Aorta (tissue), 5 donors: ENCODE measurements around the gene ZSWIM7. TPM values are rescaled to one million over a fixed set of nuclear protein-coding genes. Genes with fewer than 3 reads are reported as not detected.

Experiments
- ATAC-seq: fragments of 200-7000 bp; cut with Tn5 transposase; one replicate; pipeline ENCODE4 v1.9.1; 2022; ENCODE audit warnings: moderate library complexity; ENCODE audit not compliant: low FRiP score
- DNase-seq, 2 donors: peaks; one replicate each; pipeline ENCODE4 v3.0.0-alpha.2; 2020
- H3K27ac ChIP-seq, 2 donors: one replicate each; pipeline ENCODE4 v1.5.1; 2013; ENCODE audit warnings: low read length in 2 of 2, mild to moderate bottlenecking in 2 of 2, moderate library complexity in 2 of 2, control low read depth in 1 of 2, inconsistent platforms in 1 of 2, low read depth in 1 of 2
- H3K27me3 ChIP-seq, 2 donors: one replicate each; pipeline ENCODE4 v1.6.1; 2013; ENCODE audit warnings: control low read depth in 1 of 2, low read length in 1 of 2, mild to moderate bottlenecking in 1 of 2, moderate library complexity in 1 of 2; ENCODE audit not compliant: insufficient read depth in 2 of 2, control insufficient read depth in 1 of 2
- H3K36me3 ChIP-seq, 2 donors: one replicate each; pipeline ENCODE4 v1.6.1; 2013; ENCODE audit warnings: control low read depth in 1 of 2, low read length in 1 of 2, mild to moderate bottlenecking in 1 of 2; ENCODE audit not compliant: insufficient read depth in 2 of 2, control insufficient read depth in 1 of 2
- H3K4me1 ChIP-seq, 2 donors: one replicate each; pipeline ENCODE4 v1.6.1; 2013; ENCODE audit warnings: low read length in 2 of 2, control low read depth in 1 of 2, mild to moderate bottlenecking in 1 of 2, moderate library complexity in 1 of 2; ENCODE audit not compliant: insufficient read depth in 2 of 2, control insufficient read depth in 1 of 2
- H3K4me3 ChIP-seq, 2 donors: one replicate each; pipeline ENCODE4 v1.5.1; 2013; ENCODE audit warnings: low read length in 2 of 2, control low read depth in 1 of 2, mild to moderate bottlenecking in 1 of 2
- H3K9me3 ChIP-seq: one replicate; pipeline ENCODE4 v1.6.1; 2013; ENCODE audit warnings: mild to moderate bottlenecking, low read length; ENCODE audit not compliant: control insufficient read depth
- WGBS, 2 donors: extraction: QIAGEN DNeasy Blood & Tissue Kit; methylation state at CpG; one replicate each; pipeline ENCODE4 v1.1.7; 2013; 5-methylcytosine and 5-hydroxymethylcytosine counted together
- intact Hi-C, 2 donors: fragments of 100-400 bp; cut with DNase I; formaldehyde crosslinking; loops; one replicate each; pipeline versions ENCODE4 v1.14.2 to v1.15.0; 2022
- polyA plus RNA-seq, 2 donors: library from polyadenylated mRNA; stranded (reverse); fragments of 200-250 nt; gene quantifications; one replicate each; pipeline ENCODE4 v1.2.3, GENCODE V29; 2013
- total RNA-seq, 2 donors: library from RNA; stranded (reverse); fragmentation: NEBNext Ultra II Directional; extraction: Animal tissue kit (Norgen Biotek cat#: 25700); gene quantifications; one replicate each; pipeline ENCODE4 v1.2.1, GENCODE V29; 2021
- donor health status: healthy with polysubstance abuse.
- donor health status: Bipolar disorder and iron deficiency.
- donor health status: DM: no; HTN: no; CAD: no.
- donor health status: DM: no; HTN: no; CAD: no.
- donor health status: DM: yes; HTN: yes; CAD: no.

The ZSWIM7 gene
- total and polyA plus RNA-seq, 4 donors, result 14.6 to 38.1 (median 22.4) TPM

DNA sequence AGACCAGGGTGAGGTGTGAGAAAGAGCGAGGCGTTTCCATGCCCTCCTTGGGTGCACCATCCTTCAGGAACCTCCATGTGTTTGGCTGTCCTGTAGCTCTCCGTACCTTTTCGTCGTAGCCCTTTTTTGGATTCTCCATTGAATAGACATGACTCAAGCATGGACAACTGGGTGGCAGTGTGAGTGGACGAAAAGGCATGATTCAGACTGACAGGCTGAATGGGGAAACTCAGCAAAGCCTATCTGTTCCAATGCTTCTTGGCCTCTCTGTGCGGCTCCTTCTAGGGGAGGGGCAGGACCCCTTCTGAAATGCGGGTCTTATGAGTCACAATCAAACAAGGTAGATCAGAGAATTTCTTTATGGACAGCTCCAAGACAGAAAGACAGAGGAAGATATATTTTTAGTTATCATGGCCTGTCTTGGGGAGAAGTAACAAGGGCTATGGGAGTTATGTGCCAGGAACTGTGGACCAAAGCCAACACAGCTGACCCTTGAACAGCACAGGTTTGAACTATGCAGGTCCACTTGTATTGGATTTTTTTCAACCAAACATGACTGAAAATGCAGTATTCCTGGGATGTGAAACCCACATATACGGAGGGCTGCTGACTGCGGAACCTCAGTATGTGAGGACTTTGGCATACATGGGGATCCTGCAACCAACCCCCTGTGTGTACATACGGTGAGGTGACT lies 31.7 kb downstream of the ZSWIM7 start:
- no peaks in the 10 kb centered on the region for H3K9me3 ChIP-seq
- H3K27ac ChIP-seq, result no peak overlapping the region
- DNase-seq, result no peak
- no peaks in the 10 kb centered on the region for H3K36me3 ChIP-seq
- ATAC-seq, result no peak
- no peak overlapping the region for H3K4me3 ChIP-seq
- H3K4me1 ChIP-seq, result no peaks in the 10 kb centered on the region
- H3K27me3 ChIP-seq, result no peaks in the 10 kb centered on the region
- 87 to 93% methylated on average over 11 of the region's 11 CpGs for WGBS, 2 donors
- intact Hi-C loops, result no loop called here

DNA sequence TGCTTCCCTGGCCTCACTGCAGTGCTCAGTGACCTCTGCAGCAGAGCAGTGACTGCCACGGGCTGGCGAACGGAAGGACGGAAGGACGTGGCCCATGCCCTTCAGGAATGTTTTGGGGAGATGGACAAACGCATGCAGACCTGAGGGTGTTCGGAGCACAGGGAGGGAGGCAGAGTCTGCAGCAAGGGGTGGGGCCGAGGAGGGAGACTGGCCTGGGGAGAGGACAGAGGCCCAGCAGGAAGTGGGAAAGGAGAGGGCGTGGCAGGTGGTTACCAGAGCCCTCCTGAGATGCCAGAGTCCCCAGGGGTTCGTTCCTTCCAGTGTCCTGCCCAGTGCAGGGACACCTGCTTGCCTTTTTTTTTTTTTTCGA lies 32.6 kb downstream of the ZSWIM7 start:
- intact Hi-C loops, result no loop called here
- H3K27ac ChIP-seq, result no peak overlapping the region
- H3K4me1 ChIP-seq, result no peaks in the 10 kb centered on the region
- no peaks in the 10 kb centered on the region for H3K36me3 ChIP-seq
- DNase-seq (no peak), ATAC-seq (no peak)
- no peaks in the 10 kb centered on the region for H3K9me3 ChIP-seq
- no peak overlapping the region for H3K4me3 ChIP-seq
- no peaks in the 10 kb centered on the region for H3K27me3 ChIP-seq
- 82 to 84% methylated on average over 11 of the region's 11 CpGs for WGBS, 2 donors

DNA sequence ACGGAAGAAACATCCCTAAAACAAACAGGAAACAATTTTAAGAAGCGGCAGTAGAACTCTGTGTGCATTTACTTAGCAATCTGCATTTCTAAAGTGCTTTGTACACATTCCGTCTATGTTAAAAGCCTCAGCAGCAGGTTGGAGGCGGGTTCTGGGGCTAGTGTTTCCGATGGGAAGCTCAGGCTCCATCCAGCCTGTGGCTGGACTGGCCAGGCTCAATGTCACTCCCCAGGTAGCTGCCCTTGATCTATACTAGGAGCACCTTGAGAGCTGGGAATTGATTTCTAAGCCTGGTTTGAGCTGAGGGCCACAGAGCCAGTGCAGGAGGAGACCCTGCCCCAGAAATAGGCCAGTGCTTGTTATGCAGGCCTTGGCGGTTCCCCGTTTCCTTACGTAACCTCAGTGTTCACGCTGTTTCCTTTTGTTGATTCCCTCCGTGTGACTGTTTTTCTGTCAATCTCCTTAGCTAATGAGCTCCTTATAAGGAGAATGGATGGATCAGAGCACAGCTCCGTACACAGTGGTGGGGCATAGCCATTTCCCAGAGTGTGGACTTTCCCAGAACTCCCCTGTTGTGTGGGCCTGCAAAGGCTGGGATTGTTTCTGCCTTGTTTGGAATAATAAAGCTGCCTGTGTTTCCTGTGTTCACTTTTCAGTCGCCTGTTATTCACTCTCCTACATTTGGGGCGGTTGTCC lies 33.2 kb downstream of the ZSWIM7 start:
- intact Hi-C loops, result no loop called here
- Histone ChIP-seq H3K27ac (no peak overlapping the region), H3K27me3 (no peaks in the 10 kb centered on the region), H3K4me3 (no peak overlapping the region), H3K4me1 (no peaks in the 10 kb centered on the region), H3K36me3 (no peaks in the 10 kb centered on the region), H3K9me3 (no peaks in the 10 kb centered on the region)
- DNase-seq, result no peak
- ATAC-seq, result no peak
- 81 to 82% methylated on average over 13 of the region's 13 CpGs for WGBS, 2 donors

DNA sequence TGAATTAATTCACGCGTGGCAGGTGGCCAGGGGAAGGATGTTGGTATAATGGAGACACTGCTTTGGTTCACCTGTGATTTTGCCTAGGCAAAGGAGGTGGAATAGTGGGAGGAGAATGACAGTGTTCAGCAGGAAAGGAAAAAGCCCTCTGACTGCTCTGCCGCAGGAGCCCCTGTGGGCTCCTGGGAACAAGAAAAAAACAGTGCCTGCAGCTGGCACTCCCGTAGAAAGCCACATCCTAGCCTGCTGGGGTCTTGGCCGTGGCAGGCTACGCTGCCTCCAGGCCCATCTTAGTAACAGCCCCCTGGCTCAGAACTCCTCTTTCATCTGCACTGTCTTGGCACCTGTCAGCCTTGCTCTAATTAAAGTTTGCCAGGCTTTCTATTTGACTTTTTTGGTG lies 34.0 kb downstream of the ZSWIM7 start:
- H3K4me3 ChIP-seq, result no peak overlapping the region
- 81 to 84% methylated on average over 6 of the region's 6 CpGs for WGBS, 2 donors
- no peaks in the 10 kb centered on the region for H3K4me1 ChIP-seq
- H3K9me3 ChIP-seq, result no peaks in the 10 kb centered on the region
- intact Hi-C loops, result no loop called here
- no peaks in the 10 kb centered on the region for H3K36me3 ChIP-seq
- ATAC-seq (no peak), DNase-seq (no peak)
- no peaks in the 10 kb centered on the region for H3K27me3 ChIP-seq
- H3K27ac ChIP-seq, result no peak overlapping the region

DNA sequence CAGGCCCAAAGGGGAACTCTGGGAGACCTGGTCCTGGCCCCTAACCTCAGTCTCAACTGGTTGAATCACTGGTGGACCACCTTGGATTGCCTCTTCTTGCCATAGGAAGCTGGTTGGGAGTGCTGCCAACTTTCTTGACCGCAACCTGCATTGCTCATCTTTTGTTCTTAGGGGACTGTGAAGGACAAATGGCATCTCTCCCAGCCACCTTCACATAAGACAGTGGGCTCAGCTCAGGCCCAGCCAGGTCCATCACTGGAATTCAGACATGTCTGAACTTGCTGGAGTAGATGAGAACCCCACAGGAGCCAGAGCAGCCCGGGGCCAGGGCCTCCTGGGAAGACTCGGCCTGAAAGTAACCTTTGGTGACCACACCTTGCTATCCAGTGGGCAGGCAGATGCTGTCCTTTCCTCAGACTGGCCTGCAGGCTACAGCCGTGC lies 35.8 kb downstream of the ZSWIM7 start:
- intact Hi-C loops, result no loop called here
- no peak for ATAC-seq
- Histone ChIP-seq H3K4me3 (no peak overlapping the region), H3K27ac (no peak overlapping the region), H3K4me1 (no peaks in the 10 kb centered on the region), H3K9me3 (no peaks in the 10 kb centered on the region), H3K36me3 (no peaks in the 10 kb centered on the region), H3K27me3 (no peaks in the 10 kb centered on the region)
- DNase-seq, result no peak
- WGBS, 2 donors, result 92 to 96% methylated on average over 4 of the region's 4 CpGs

DNA sequence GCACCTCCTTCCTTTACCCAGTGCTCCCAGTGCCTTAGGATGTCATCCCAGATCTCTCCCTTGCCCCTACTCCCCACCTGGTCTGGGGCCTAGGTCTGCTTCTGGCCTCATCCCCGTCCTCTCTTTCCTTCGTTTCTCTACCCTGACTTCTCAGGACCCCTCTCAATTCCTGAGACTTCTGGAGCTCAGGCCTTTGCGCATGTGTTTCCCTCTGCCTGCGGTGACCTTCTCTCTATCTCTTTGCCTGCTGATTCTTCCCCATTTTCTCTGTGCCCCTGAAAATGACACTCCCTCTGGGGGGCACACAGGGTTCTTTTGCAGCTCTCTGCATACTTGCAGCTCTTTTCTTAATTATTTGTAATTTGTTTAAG lies 41.0 kb downstream of the ZSWIM7 start:
- H3K27me3 ChIP-seq, result no peaks in the 10 kb centered on the region
- DNase-seq (no peak), ATAC-seq (no peak)
- no peak overlapping the region for H3K4me3 ChIP-seq
- intact Hi-C loops, result no loop called here
- no peak overlapping the region for H3K27ac ChIP-seq
- no peaks in the 10 kb centered on the region for H3K9me3 ChIP-seq
- 95 to 96% methylated on average over 4 of the region's 4 CpGs for WGBS, 2 donors
- no peaks in the 10 kb centered on the region for H3K36me3 ChIP-seq
- H3K4me1 ChIP-seq, result no peaks in the 10 kb centered on the region

DNA sequence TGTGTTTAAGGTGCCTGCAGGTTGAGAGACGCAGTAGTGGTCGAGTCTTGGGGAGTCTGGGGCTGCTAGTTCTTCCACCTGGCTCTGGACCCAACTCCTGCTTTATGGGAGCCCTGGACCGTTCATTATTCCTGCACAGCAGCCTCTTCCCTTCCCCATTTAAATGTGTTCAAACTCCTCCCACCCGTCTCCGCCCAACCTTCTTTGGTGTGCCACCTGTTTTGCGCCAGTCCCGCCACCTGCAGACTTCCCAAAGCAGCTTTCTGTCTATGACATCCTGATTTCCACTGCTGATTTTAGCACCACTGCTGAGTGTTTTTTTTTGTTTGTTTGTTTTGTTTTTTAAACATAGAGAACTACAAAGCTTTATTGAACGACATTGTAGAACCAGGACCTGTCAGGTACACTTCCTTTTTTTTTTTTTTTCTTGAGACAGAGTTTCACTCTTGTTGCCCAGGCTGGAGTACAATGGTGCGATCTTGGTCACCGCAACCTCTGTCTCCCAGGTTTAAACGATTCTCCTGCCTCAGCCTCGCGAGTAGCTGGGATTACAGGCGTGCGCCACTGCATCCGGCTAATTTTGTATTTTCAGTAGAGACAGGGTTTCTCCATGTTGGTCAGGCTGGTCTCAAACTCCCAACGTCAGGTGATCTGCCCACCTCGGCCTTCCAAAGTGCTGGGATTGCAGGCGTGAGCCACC lies 41.7 kb downstream of the ZSWIM7 start:
- no peak overlapping the region for H3K27ac ChIP-seq
- 91 to 95% methylated on average over 18 to 19 of the region's 19 CpGs for WGBS, 2 donors
- H3K9me3 ChIP-seq, result no peaks in the 10 kb centered on the region
- intact Hi-C loops, result no loop called here
- no peak overlapping the region for H3K4me3 ChIP-seq
- H3K4me1 ChIP-seq, result no peaks in the 10 kb centered on the region
- ATAC-seq, result no peak
- H3K36me3 ChIP-seq, result no peaks in the 10 kb centered on the region
- DNase-seq, result no peak
- H3K27me3 ChIP-seq, result no peaks in the 10 kb centered on the region

DNA sequence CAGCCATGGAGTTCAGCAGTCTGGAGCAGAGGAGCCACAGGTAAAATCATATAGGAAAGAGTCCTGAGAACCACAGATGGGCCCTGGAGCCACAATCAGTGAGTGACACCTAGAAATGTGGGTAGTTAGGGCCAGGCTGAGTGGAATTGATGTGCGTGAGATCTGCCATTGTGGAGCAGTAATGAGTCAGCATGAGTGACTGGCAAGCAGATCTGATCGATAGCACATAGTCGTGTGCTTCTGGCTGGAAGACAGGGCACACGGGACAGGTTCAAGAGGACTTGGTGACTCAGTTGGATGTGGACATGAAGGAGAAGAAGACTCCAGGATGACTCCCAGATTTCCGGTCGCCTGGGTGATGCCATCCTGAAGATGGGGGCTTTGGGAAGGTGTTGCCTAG lies 42.3 kb downstream of the ZSWIM7 start:
- ATAC-seq (no peak), DNase-seq (no peak)
- no peaks in the 10 kb centered on the region for H3K4me1 ChIP-seq

More for the DNA sequence above, 42.3 kb downstream of the ZSWIM7 start:
- Histone ChIP-seq H3K4me3 (no peak overlapping the region), H3K27ac (no peak overlapping the region), H3K36me3 (no peaks in the 10 kb centered on the region), H3K9me3 (no peaks in the 10 kb centered on the region), H3K27me3 (no peaks in the 10 kb centered on the region)
- intact Hi-C loops, result no loop called here
- WGBS, 2 donors, result 91 to 94% methylated on average over 6 of the region's 6 CpGs
